OCI-LY3 (cell line): ENCODE measurements around the gene PDK2.

ENCODE experiments used
- H2AFZ ChIP-seq: fragments of 200-600, 300-600 bp; shearing (Covaris generic); 2 replicates; pipeline ENCODE4 v1.6.0; 2014; ENCODE audit warnings: antibody characterized with exemption, low read depth, low read length
- H3K27ac ChIP-seq: fragments of 200-600, 300-600 bp; sonication (generic); 2 replicates; pipeline ENCODE4 v1.5.1; 2014; ENCODE audit warnings: mild to moderate bottlenecking, low read length, moderate library complexity, mixed read lengths
- H3K27me3 ChIP-seq: fragments of 200-600, 300-600 bp; sonication (generic); 2 replicates; pipeline ENCODE4 v1.6.1; 2014; ENCODE audit warnings: low read depth, low read length, mixed read lengths
- H3K36me3 ChIP-seq: fragments of 200-600, 300-600 bp; sonication (generic); replicated peaks from 2 replicates; pipeline ENCODE3; 2014; ENCODE audit warnings: low read depth, low read length, mixed read lengths
- H3K4me1 ChIP-seq: fragments of 300-600, 200-600 bp; sonication (generic); 2 replicates; pipeline ENCODE4 v1.6.1; 2014; ENCODE audit warnings: low read length, mixed read lengths
- H3K4me2 ChIP-seq: fragments of 200-600, 300-600 bp; sonication (generic); 2 replicates; pipeline ENCODE4 v1.6.1; 2014; ENCODE audit warnings: low read length, mixed read lengths
- H3K4me3 ChIP-seq: fragments of 300-600, 200-600 bp; sonication (generic); 2 replicates; pipeline ENCODE4 v1.5.1; 2014; ENCODE audit warnings: antibody characterized with exemption, mild to moderate bottlenecking, low read length, moderate library complexity
- H3K79me2 ChIP-seq: fragments of 300-600, 200-600 bp; shearing (Covaris generic); 2 replicates; pipeline ENCODE4 v1.6.1; 2014; ENCODE audit warnings: mild to moderate bottlenecking, low read length, mixed read lengths
- H3K9ac ChIP-seq: fragments of 300-600, 200-600 bp; shearing (Covaris generic); 2 replicates; pipeline ENCODE4 v1.6.0; 2014; ENCODE audit warnings: mild to moderate bottlenecking, low read length, moderate library complexity
- H3K9me3 ChIP-seq: fragments of 200-600, 300-600 bp; shearing (Covaris generic); 2 replicates; pipeline ENCODE4 v1.6.1; 2014; ENCODE audit warnings: low read length, mixed read lengths; ENCODE audit not compliant: insufficient read depth
- H4K20me1 ChIP-seq: fragments of 200-600, 300-600 bp; sonication (generic); 2 replicates; pipeline ENCODE4 v1.6.1; 2016; ENCODE audit warnings: low read length, mixed read lengths; ENCODE audit not compliant: insufficient read depth
- CTCF ChIP-seq: fragments of 200-600, 300-600 bp; sonication (generic); IDR thresholded peaks from 2 replicates; pipeline ENCODE4 v1.5.1; 2014; ENCODE audit warnings: antibody characterized with exemption, low read length, low read depth
- EZH2phosphoT487 ChIP-seq: fragments of 200-600 bp; shearing (Covaris generic); IDR thresholded peaks from 2 replicates; pipeline ENCODE4 v1.6.1; 2018; ENCODE audit warnings: antibody characterized with exemption, mixed run types, low read depth

Gene PDK2

GRCh38 chr17:50062293-50063243, 32.6 kb upstream of the PDK2 start:
- TF ChIP-seq CTCF (no peak), EZH2phosphoT487 (no peak)
- H3K9me3 ChIP-seq = no peaks in the 10 kb centered on the region
- no peaks in the 10 kb centered on the region for H3K27me3 ChIP-seq
- H2AFZ ChIP-seq = no peak overlapping the region
- H4K20me1 ChIP-seq = no peaks in the 10 kb centered on the region
- H3K4me2 ChIP-seq = no peak overlapping the region
- no peaks in the 10 kb centered on the region for H3K36me3 ChIP-seq
- H3K79me2 ChIP-seq = no peaks in the 10 kb centered on the region
- peaks cover 5% of the 10 kb centered on the region; the same call in 1 of the 2 replicates for H3K4me1 ChIP-seq
- no peak overlapping the region for H3K9ac ChIP-seq
- H3K27ac ChIP-seq = no peak overlapping the region
- H3K4me3 ChIP-seq = no peak overlapping the region

- no peak overlapping the region for H2AFZ ChIP-seq
- no peak overlapping the region for H3K9ac ChIP-seq
- H3K36me3 ChIP-seq = no peaks in the 10 kb centered on the region
- no peaks in the 10 kb centered on the region for H3K79me2 ChIP-seq
- H4K20me1 ChIP-seq = no peaks in the 10 kb centered on the region
- no peak for TF ChIP-seq CTCF
- TF ChIP-seq EZH2phosphoT487 = no peak
- H3K4me2 ChIP-seq = no peak overlapping the region
- no peak overlapping the region for H3K27ac ChIP-seq
- no peaks in the 10 kb centered on the region for H3K9me3 ChIP-seq
- no peaks in the 10 kb centered on the region for H3K27me3 ChIP-seq
- H3K4me3 ChIP-seq = no peak overlapping the region
- peaks cover 5% of the 10 kb centered on the region; the same call in 1 of the 2 replicates for H3K4me1 ChIP-seq
These were observed 31.4 kb upstream of the PDK2 start for GRCh38 chr17:50063561-50064252.

- Histone ChIP-seq H3K4me1 (peaks cover 5% of the 10 kb centered on the region; the same call in 1 of the 2 replicates), H3K9me3 (no peaks in the 10 kb centered on the region), H3K27ac (no peak overlapping the region), H3K27me3 (no peaks in the 10 kb centered on the region), H3K9ac (no peak overlapping the region), H3K4me3 (no peak overlapping the region), H2AFZ (no peak overlapping the region), H4K20me1 (no peaks in the 10 kb centered on the region), H3K79me2 (no peaks in the 10 kb centered on the region), H3K4me2 (no peak overlapping the region), H3K36me3 (no peaks in the 10 kb centered on the region)
- TF ChIP-seq EZH2phosphoT487 (no peak), CTCF (no peak)
These were observed 30.7 kb upstream of the PDK2 start for GRCh38 chr17:50064253-50065001.
